ENCODE results near the gene DDX10. TPM values are rescaled to one million over a fixed set of nuclear protein-coding genes. Genes with fewer than 3 reads are reported as not detected.
"Not testable (repeated sequence)": the region's sequence is repeated elsewhere in the genome, so short reads cannot be mapped to it uniquely, and the experiment has no call there.

The DDX10 gene
- total RNA-seq, 2 experiments from 2014 or later = 36.6 to 43.0 TPM

DNA sequence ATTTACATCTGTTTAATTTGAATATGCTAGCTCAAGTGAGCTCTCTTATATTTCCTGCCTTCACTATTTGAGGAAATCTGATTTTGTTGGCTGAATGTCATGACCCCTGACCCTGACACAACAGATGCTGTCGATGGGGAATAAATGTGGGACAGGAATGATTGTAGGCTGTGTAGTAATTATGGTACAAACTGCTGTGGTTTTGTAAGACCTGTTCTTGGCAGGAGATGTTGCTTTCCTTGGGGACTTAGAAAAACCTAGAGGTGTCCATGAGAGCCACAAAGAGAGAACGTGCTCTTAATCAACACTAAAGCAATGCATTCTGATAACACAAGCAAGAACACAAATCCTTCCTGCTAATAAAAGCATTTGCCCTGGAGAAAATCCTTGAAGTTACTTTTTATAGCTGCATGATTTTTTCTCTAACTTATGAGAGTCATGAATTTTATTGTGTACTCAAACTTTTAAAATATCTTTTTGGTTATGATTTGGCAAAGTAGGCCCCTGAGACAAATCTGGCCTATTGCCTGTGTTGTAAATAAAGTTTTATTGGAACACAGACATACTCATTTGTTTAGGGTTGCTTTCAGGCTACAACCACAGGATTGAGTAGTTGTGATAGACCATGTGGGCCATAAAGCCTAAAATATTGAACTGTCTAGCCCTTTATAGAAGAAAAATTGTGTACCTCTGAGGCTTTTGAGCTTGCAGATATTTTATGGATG, 90.2 kb downstream of the DDX10 start:
- H3K36me3 Mint-ChIP-seq (ENCODE audit: low read depth) = no peaks in the 10 kb centered on the region
- H3K4me3 Mint-ChIP-seq = no peak overlapping the region
- no peaks in the 10 kb centered on the region for H3K9me3 Mint-ChIP-seq
- CTCF ChIA-PET = interaction anchor here (0.5 kb wide), 1 partner anchor 86 kb away, joined by 4 read pairs; no protein-coding TSS in a partner anchor
- H3K27ac Mint-ChIP-seq = no peak overlapping the region
- H3K4me1 Mint-ChIP-seq (ENCODE audit: low read depth) = peaks cover 43% of the 10 kb centered on the region
- intact Hi-C loops (cut with micrococcal nuclease) = no loop called here
- H3K27me3 Mint-ChIP-seq (ENCODE audit: low read depth) = no peaks in the 10 kb centered on the region
- DNase-seq = no peak

DNA sequence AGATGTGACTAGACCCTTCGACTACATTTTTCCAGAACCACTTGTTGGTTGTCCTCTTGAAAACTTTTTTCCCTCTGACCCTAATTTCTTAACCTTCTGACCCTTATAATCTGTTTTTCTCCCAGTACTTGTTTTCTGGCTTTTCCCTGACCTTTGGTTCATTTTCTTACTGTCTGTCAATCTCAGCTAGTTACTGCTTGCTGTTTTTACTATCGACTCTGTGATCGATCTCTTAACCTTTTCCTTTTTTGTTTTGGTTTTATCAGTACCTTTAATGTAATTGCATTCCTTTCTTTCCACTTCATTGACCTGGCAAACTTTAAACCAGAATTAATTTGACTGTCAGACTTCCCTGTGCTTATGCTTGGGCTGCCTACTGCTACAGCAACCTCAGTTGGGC, 92.8 kb downstream of the DDX10 start:
- Mint-ChIP-seq H3K27me3 (ENCODE audit: low read depth) (no peaks in the 10 kb centered on the region), H3K27ac (no peak overlapping the region), H3K4me3 (no peak overlapping the region), H3K4me1 (ENCODE audit: low read depth) (peaks cover 30% of the 10 kb centered on the region), H3K9me3 (no peaks in the 10 kb centered on the region), H3K36me3 (ENCODE audit: low read depth) (no peaks in the 10 kb centered on the region)
- intact Hi-C loops (cut with micrococcal nuclease) = no loop called here
- CTCF ChIA-PET = interaction anchor here (0.6 to 1.2 kb wide), 2 partner anchors 31 to 1151 kb away, joined by 3 to 5 read pairs; no protein-coding TSS in a partner anchor
- no peak for DNase-seq

DNA sequence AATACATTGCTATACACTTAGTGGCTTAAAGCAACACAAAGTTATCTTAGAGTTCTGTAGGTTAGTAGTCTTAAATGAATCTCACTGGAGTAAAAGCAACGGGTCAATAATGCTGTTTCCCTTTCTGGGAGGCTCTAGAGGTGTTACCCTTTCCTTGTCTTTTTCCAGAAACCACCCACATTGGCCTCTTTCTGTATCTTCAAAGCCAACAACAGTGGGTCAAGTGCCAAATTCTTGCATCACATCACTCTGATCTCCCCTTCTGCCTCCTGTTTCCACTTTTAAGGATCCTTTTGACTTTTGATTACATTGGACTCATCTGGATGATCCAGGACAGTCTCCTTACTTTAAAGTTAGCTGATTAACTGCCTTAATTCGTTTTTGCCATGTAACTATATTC, 93.6 kb downstream of the DDX10 start:
- Mint-ChIP-seq H3K36me3 (ENCODE audit: low read depth) (no peaks in the 10 kb centered on the region), H3K27ac (no peak overlapping the region), H3K4me1 (ENCODE audit: low read depth) (peaks cover 29% of the 10 kb centered on the region), H3K4me3 (no peak overlapping the region), H3K9me3 (no peaks in the 10 kb centered on the region), H3K27me3 (ENCODE audit: low read depth) (no peaks in the 10 kb centered on the region)
- DNase-seq = no peak
- CTCF ChIA-PET = no interaction called here
- intact Hi-C loops (cut with micrococcal nuclease) = no loop called here

DNA sequence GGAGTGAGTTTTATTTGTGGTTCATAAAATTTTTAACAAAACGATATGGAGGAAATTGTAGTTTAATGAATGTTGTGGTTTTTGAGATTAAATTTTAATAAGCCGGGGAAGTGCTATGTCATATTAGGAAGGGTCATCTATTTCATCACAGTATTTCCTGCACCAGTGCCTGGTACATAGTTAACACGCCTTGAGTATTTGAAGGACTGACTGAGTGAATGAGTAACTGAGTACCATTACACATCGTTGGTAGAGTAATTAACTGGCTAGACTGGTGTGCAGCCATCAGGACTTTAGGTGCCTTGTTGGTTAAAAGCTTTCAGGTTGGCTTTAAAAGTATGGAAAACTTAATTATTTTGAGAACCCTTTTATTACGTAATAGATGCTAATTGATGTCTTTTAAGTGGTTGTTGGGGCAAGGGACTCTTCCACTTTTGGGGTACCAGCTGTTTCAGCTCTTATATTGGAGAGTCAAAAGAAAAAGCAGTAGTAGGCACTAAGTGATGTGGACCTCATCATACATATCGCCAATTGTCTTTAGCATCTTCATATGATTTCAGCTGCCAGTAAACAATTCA, 101.8 kb downstream of the DDX10 start:
- peaks cover 21% of the 10 kb centered on the region for H3K36me3 Mint-ChIP-seq (ENCODE audit: low read depth)
- H3K27ac Mint-ChIP-seq = no peak overlapping the region
- H3K9me3 Mint-ChIP-seq = no peaks in the 10 kb centered on the region
- H3K4me3 Mint-ChIP-seq = no peak overlapping the region
- peaks cover 1% of the 10 kb centered on the region for H3K4me1 Mint-ChIP-seq (ENCODE audit: low read depth)
- DNase-seq = no peak
- CTCF ChIA-PET = no interaction called here
- no peaks in the 10 kb centered on the region for H3K27me3 Mint-ChIP-seq (ENCODE audit: low read depth)
- intact Hi-C loops (cut with micrococcal nuclease) = no loop called here

DNA sequence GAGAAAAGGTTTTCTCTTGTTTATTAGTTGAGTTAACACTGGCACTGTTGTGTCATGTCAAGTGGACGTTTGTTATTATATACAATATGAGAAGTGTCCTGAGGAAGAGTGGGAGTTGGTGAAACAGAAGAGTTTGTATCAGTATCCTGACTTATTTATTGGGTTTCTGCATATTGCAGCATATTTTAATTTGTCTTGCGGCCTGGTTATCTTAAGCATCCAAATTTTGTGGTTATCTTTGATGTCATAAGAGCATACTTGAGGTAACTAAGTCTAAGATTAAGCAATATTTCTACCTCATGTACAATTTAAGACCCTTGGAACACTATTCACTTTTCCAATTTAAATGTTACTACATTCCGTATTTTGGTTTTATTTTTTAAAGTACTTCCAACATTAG, 103.5 kb downstream of the DDX10 start:
- H3K4me3 Mint-ChIP-seq = no peak overlapping the region
- H3K27me3 Mint-ChIP-seq (ENCODE audit: low read depth) = no peaks in the 10 kb centered on the region
- H3K9me3 Mint-ChIP-seq = no peaks in the 10 kb centered on the region
- H3K27ac Mint-ChIP-seq = no peak overlapping the region
- DNase-seq = no peak
- peaks cover 4% of the 10 kb centered on the region for H3K4me1 Mint-ChIP-seq (ENCODE audit: low read depth)
- H3K36me3 Mint-ChIP-seq (ENCODE audit: low read depth) = peaks cover 23% of the 10 kb centered on the region
- intact Hi-C loops (cut with micrococcal nuclease) = no loop called here
- CTCF ChIA-PET = interaction anchor here (0.7 kb wide), 1 partner anchor 31 kb away, joined by 3 read pairs; no protein-coding TSS in a partner anchor

DNA sequence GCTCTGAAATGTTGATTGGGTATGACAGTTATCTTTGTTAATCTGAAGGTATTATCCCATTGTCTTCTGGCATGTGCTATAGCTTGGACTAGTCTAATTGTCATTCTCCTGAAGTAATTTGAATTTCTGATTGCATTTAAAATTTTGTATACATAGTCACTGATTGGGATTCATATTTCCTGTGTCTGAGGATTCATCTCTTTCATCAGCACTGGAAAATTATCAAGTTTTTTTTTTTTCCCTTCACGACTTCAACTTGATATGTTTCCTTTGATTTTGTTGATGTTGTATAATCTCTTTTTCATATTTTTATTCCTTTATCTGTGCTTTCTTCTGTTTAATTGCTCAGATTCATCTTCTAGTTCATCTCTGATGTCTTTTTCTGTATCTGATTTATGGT, 104.1 kb downstream of the DDX10 start:
- intact Hi-C loops (cut with micrococcal nuclease) = no loop called here
- CTCF ChIA-PET = interaction anchor here (0.7 kb wide), 1 partner anchor 32 kb away, joined by 3 read pairs; no protein-coding TSS in a partner anchor
- no peak for DNase-seq
- Mint-ChIP-seq H3K9me3 (no peaks in the 10 kb centered on the region), H3K4me1 (ENCODE audit: low read depth) (peaks cover 4% of the 10 kb centered on the region), H3K27me3 (ENCODE audit: low read depth) (no peaks in the 10 kb centered on the region), H3K27ac (no peak overlapping the region), H3K4me3 (no peak overlapping the region), H3K36me3 (ENCODE audit: low read depth) (peaks cover 23% of the 10 kb centered on the region)

DNA sequence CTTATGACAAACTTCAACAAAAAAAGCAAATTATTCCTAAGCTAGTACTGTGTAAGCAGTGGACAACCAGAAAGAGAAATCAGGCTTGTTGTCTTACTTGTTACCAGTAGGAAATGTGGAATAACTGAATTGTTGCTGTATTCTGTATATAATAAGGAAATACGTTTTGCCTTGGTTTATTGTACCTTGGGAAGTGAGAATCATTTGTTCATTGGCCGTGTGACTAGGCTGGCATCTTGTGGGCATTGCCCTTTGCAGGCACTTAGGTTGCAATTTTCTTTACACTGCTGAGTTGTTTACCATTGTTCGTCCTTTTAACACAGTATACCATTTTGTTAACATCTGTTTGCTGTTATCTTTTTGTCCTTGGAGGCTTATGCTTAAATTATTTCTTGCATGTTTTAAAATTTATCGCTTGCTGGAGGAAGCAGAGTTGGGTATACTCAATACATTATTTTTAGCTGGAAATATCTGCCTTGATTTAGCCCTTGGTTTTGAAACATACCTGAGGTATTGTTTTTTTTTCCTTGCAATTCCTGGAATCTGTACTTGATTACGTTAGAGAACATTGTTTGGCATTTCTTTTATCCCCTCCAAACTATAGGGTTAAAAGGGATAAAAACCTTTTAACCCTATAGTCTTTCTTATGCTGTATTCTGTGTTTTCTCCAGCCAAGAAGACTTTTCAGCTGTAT, 109.3 kb downstream of the DDX10 start:
- Mint-ChIP-seq H3K4me3 (no peak overlapping the region), H3K36me3 (ENCODE audit: low read depth) (peaks cover 34% of the 10 kb centered on the region), H3K9me3 (peaks cover 10% of the 10 kb centered on the region), H3K4me1 (ENCODE audit: low read depth) (peaks cover 3% of the 10 kb centered on the region), H3K27ac (no peak overlapping the region), H3K27me3 (ENCODE audit: low read depth) (no peaks in the 10 kb centered on the region)
- intact Hi-C loops (cut with micrococcal nuclease) = no loop called here
- CTCF ChIA-PET = interaction anchor here (0.6 kb wide), 1 partner anchor 39 kb away, joined by 3 read pairs; no protein-coding TSS in a partner anchor
- no peak for DNase-seq

DNA sequence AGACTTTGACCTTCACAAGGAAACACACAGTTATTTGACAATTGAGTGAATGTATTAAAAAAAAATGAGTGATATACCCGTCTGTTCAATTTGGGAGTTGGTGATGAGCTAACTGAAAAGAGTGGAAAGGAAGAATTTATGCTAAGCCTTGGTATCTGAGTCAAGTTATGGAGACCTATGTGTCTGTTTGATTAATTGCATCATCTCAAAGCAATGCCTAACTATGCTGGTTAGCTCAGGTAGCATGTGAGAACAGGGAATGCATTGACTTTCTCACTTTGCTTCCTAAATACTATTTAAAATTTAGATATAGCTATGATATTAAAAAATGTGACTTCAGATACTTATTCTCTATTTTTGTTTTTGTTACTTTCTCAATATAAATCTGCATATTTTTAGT, 110.5 kb downstream of the DDX10 start:
- Mint-ChIP-seq H3K4me1 (ENCODE audit: low read depth) (peaks cover 5% of the 10 kb centered on the region), H3K9me3 (peaks cover 10% of the 10 kb centered on the region)

DNA sequence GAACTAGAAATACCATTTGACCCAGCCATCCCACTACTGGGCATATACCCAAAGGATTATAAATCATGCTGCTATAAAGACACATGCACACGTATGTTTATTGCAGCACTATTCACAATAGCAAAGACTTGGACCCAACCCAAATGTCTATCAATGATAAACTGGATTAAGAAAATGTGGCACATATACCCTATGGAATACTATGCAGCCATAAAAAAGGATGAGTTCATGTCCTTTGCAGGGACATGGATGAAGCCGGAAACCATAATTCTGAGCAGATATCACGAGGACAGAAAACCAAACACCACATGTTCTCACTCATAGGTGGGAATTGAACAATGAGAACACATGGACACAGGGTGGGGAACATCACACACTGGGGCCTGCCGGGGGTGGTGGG, 114.3 kb downstream of the DDX10 start:
- H3K27me3 Mint-ChIP-seq (ENCODE audit: low read depth); CTCF ChIA-PET; H3K4me3 Mint-ChIP-seq; DNase-seq; H3K27ac Mint-ChIP-seq; intact Hi-C loops (cut with micrococcal nuclease); H3K4me1 Mint-ChIP-seq (ENCODE audit: low read depth): not testable (repeated sequence)
- Mint-ChIP-seq H3K36me3 (ENCODE audit: low read depth) (peaks cover 26% of the 10 kb centered on the region), H3K9me3 (peaks cover 10% of the 10 kb centered on the region)

More for the DNA sequence above, 110.5 kb downstream of the DDX10 start:
- Mint-ChIP-seq H3K36me3 (ENCODE audit: low read depth) (peaks cover 33% of the 10 kb centered on the region), H3K27me3 (ENCODE audit: low read depth) (no peaks in the 10 kb centered on the region), H3K27ac (no peak overlapping the region), H3K4me3 (no peak overlapping the region)
- CTCF ChIA-PET = no interaction called here
- DNase-seq = no peak
- intact Hi-C loops (cut with micrococcal nuclease) = no loop called here

DNA sequence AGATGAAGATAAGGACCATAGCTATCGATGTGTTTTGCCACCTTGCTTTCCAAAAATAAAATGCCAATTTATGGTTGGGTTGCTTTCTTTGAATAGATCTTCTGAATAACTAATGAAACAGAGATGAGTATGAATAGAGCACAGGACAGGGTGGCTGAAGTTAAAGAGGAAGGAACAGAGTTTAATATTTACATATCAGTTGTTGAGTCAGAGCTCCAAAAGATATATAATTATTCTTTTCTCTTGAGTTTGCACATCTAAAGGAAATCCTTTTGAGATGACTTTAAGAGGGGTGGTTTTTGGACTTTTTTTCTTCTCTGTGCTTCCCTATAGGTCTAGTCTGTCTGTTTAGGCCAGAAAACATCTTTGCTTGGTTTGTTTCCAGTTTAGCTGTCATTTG, 115.2 kb downstream of the DDX10 start:
- CTCF ChIA-PET = interaction anchor here (0.8 kb wide), 1 partner anchor 45 kb away, joined by 3 read pairs; no protein-coding TSS in a partner anchor
- peaks cover 10% of the 10 kb centered on the region for H3K9me3 Mint-ChIP-seq

DNA sequence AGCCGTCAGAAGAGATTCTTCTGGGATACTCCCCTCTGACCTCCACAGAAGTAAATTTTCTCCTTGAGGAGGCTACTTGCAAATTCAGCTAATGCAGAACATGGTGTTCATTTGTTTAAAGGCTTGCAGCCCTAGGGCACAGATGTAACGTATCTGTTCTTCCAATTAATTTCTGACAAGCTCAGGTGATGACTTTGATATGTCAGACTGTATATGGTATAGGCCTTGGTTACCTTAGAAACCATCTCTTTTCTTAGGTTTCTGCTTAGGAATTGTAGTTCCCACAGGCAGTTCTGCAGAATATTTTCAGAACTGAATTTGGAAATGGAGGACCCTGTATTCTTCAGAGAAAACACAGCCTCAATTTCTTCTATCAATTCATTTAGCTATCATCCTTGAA, 117.1 kb downstream of the DDX10 start:
- CTCF ChIA-PET = no interaction called here
- H3K36me3 Mint-ChIP-seq (ENCODE audit: low read depth) = peaks cover 20% of the 10 kb centered on the region
- H3K27ac Mint-ChIP-seq = no peak overlapping the region

More for the DNA sequence above, 115.2 kb downstream of the DDX10 start:
- Mint-ChIP-seq H3K4me3 (no peak overlapping the region), H3K36me3 (ENCODE audit: low read depth) (peaks cover 28% of the 10 kb centered on the region), H3K27ac (no peak overlapping the region), H3K27me3 (ENCODE audit: low read depth) (no peaks in the 10 kb centered on the region), H3K4me1 (ENCODE audit: low read depth) (peaks cover 18% of the 10 kb centered on the region)
- no peak for DNase-seq
- intact Hi-C loops (cut with micrococcal nuclease) = no loop called here

DNA sequence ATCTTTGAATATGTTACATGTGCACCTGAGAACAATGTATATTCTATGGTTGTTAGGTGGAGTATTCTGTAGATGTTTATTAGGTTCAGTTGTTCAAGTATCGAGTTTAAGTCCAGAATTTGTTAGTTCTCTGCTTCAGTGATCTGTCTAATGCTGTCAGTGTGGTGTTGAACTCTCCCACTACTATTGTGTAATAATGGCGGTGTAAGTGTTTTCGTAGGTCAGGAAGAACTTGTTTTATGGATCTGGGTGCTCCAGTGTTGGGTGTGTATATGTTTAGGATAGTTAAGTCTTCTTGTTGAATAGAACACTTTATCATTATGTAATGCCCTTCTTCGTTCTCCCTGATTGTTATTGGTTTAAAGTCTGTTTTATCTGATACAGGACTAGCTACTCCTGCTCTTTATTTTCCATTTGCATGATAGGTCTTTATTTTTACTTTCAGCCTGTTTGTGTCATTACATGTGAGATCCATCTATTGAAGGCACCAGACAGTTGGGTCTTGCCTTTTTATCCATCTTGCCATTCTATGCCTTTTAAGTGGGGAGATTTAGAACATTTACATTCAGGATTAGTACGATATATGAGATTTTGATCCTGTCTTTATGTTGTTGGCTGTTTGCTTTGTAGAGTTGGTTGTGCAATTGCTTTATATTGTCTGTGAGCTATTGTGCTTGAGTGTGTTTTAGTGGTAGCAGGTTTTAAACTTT, 121.6 kb downstream of the DDX10 start:
- DNase-seq = no peak
- H3K9me3 Mint-ChIP-seq = no peaks in the 10 kb centered on the region
- H3K4me3 Mint-ChIP-seq = no peak overlapping the region
- intact Hi-C loops (cut with micrococcal nuclease) = no loop called here
- CTCF ChIA-PET = interaction anchor here (0.6 kb wide), 1 partner anchor 1208 kb away, joined by 3 read pairs; no protein-coding TSS in a partner anchor
- H3K27me3 Mint-ChIP-seq (ENCODE audit: low read depth) = no peaks in the 10 kb centered on the region
- no peak overlapping the region for H3K27ac Mint-ChIP-seq
- peaks cover 53% of the 10 kb centered on the region for H3K4me1 Mint-ChIP-seq (ENCODE audit: low read depth)
- H3K36me3 Mint-ChIP-seq (ENCODE audit: low read depth) = peaks cover 10% of the 10 kb centered on the region

More for the DNA sequence above, 117.1 kb downstream of the DDX10 start:
- intact Hi-C loops (cut with micrococcal nuclease) = no loop called here
- no peaks in the 10 kb centered on the region for H3K27me3 Mint-ChIP-seq (ENCODE audit: low read depth)
- peaks cover 28% of the 10 kb centered on the region for H3K4me1 Mint-ChIP-seq (ENCODE audit: low read depth)
- peaks cover 9% of the 10 kb centered on the region for H3K9me3 Mint-ChIP-seq
- DNase-seq = no peak
- H3K4me3 Mint-ChIP-seq = no peak overlapping the region
